ACC112 (cell line): ENCODE data around the gene GFPT2.

Experiments used
- H2AFZ ChIP-seq: fragments of 200-600 bp; sonication (generic); one replicate; pipeline ENCODE4 v1.6.0; 2017; ENCODE audit warnings: antibody characterized with exemption, low read length; ENCODE audit not compliant: unreplicated experiment
- H3K27ac ChIP-seq: fragments of 200-600 bp; sonication (generic); 2 replicates; pipeline ENCODE4 v1.5.1; 2014; ENCODE audit warnings: low read depth, mild to moderate bottlenecking, antibody characterized with exemption, low read length, moderate library complexity
- H3K27me3 ChIP-seq: fragments of 200-600 bp; sonication (generic); 2 replicates; pipeline ENCODE4 v1.6.1; 2014; ENCODE audit warnings: mild to moderate bottlenecking, antibody characterized with exemption, low read length, moderate library complexity, mixed read lengths; ENCODE audit not compliant: insufficient read depth
- H3K36me3 ChIP-seq: fragments of 200-600 bp; sonication (generic); 2 replicates; pipeline ENCODE4 v1.6.1; 2016; ENCODE audit warnings: mild to moderate bottlenecking, antibody characterized with exemption, low read length, moderate library complexity, mixed read lengths; ENCODE audit not compliant: insufficient read depth
- H3K4me1 ChIP-seq: fragments of 200-600 bp; sonication (generic); one replicate; pipeline ENCODE4 v1.6.1; 2016; ENCODE audit warnings: low read length, mixed read lengths; ENCODE audit not compliant: insufficient read depth, unreplicated experiment, control insufficient read depth
- H3K4me3 ChIP-seq: fragments of 200-600 bp; sonication (generic); 2 replicates; pipeline ENCODE4 v1.5.1; 2014; ENCODE audit warnings: mild to moderate bottlenecking, low read depth, low read length
- H3K79me2 ChIP-seq: fragments of 200-600 bp; sonication (generic); one replicate; pipeline ENCODE4 v1.6.0; 2016; ENCODE audit warnings: low read length; ENCODE audit not compliant: control insufficient read depth, unreplicated experiment, insufficient read depth

The GFPT2 gene

GRCh38 chr5:180390441-180391190 is 37.5 kb upstream of the GFPT2 start:
- H3K27ac ChIP-seq = no peak overlapping the region
- H3K27me3 ChIP-seq = no peaks in the 10 kb centered on the region

DNA sequence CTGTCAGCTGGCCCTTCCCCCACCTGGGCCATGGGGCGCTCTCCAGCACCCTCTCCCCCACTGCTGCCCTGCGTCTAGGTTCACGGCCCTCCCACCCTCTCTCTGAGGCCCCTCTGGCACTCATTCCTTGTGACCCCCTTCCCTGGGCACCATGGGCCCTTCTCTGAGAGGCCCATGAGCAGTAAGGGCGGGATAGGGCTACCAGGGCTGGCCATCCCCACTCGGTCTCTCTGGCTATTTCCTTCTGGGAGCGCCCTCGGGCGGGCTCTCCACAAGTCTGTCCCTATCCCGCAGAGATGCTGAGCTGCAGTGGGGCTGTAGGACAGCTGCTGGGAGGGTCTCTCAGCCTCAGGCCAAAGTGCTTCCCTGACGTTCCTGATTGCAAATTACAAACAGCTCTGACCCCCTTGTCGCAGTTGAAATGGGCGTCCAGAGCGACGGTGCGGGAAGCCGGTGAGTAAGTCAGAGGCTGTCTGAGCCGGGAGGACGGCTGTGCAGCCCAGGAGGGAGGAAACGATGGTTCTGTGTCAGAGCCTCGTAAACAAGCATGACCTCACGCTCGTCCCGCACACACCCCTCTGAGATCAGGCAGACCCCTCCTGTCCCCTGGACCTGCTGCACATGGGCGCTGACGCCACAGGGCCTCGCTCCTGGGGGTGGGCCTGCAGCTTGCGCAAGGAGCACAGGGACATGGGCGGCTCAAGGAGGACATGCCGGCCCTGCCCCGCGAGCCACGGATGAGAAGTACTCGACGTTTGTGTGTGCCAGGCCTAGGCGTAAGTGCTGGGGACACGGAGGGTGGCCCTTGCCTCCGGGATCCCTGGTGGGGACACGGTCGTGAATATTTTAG is 36.3 kb upstream of the GFPT2 start:
- H2AFZ ChIP-seq = no peak overlapping the region

More at GRCh38 chr5:180390441-180391190, 37.5 kb upstream of the GFPT2 start:
- Histone ChIP-seq H2AFZ (no peak overlapping the region), H3K79me2 (no peaks in the 10 kb centered on the region), H3K36me3 (no peaks in the 10 kb centered on the region), H3K4me1 (peaks cover 5% of the 10 kb centered on the region), H3K4me3 (no peak overlapping the region)

DNA sequence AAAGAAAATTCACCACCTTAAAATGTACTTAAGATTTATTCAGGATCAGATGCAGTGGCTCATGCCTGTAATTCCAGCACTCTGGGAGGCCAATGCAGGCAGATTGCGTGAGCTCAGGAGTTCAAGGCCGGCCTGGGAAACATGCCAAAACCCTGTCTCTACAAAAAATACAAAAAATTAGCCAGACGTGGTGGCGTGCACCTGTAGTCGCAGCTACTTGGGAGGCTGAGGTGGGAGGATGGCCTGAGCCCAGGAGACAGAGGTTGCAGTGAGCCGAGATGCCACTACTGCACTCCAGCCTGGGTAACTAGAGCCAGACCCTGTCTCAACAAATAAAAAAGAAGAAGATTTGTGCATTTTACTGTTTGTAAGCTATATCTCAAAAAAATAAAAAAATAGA is 34.7 kb upstream of the GFPT2 start:
- Histone ChIP-seq H3K4me3 (no peak overlapping the region), H3K36me3 (no peaks in the 10 kb centered on the region), H3K4me1 (no peaks in the 10 kb centered on the region), H2AFZ (no peak overlapping the region), H3K27ac (no peak overlapping the region), H3K27me3 (no peaks in the 10 kb centered on the region), H3K79me2 (no peaks in the 10 kb centered on the region)

More for the DNA sequence above, 36.3 kb upstream of the GFPT2 start:
- no peak overlapping the region for H3K4me3 ChIP-seq
- H3K36me3 ChIP-seq = no peaks in the 10 kb centered on the region
- H3K4me1 ChIP-seq = no peaks in the 10 kb centered on the region
- H3K79me2 ChIP-seq = no peaks in the 10 kb centered on the region
- H3K27ac ChIP-seq = no peak overlapping the region
- no peaks in the 10 kb centered on the region for H3K27me3 ChIP-seq

DNA sequence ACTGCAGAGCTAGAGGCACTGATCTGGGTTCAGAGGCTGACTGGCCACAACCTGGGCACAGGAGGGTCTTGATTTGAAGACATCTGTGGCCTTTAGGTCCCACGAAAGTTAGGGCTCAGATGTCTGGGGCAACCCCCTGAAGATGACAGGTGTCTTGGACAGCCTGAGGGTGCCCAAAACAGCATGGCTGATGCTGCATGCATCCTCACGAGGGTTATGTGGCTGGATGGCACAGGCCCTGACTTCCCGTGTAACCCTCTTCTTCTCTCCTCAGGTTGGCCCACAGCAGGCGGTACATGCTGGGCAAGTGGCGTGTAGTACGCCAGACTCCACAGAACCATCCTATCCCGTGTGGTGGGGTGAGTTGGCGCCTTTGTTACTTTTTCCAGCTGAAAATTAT is 29.8 kb upstream of the GFPT2 start:
- H3K4me1 ChIP-seq = no peaks in the 10 kb centered on the region
- no peaks in the 10 kb centered on the region for H3K27me3 ChIP-seq
- H2AFZ ChIP-seq = no peak overlapping the region
- H3K27ac ChIP-seq = no peak overlapping the region
- no peak overlapping the region for H3K4me3 ChIP-seq
- H3K79me2 ChIP-seq = no peaks in the 10 kb centered on the region
- H3K36me3 ChIP-seq = no peaks in the 10 kb centered on the region

DNA sequence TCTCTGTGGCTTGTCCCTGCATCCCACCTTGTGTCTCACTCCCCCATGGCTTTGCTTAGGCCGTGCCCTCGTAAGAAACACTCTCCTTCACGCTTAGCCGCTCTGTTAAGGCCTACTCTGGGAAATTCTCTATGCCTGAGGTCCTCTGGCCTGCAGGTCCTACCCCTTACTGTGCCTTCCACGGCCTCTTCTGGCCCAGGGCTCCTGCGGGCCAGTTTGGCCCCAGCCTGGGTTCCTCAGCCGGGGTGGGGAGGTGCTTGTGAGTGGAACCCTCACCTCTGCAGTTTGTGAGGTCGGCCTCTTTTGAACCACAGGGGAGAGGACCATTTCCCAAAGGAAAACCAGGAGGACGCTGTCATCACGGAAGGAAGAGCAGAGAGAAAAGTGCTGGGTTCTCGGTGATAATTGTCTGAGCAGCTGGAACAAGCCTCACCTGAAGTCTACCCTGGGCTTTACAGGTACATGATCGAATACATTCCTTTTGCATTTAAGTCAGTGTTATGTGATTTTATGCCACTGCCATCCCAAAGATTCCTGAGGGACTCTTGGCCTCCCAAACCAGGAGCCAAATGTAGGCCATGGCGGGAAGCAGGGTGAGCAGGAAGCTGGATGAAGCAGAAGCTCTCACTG is 28.8 kb upstream of the GFPT2 start:
- H2AFZ ChIP-seq = no peak overlapping the region
- H3K4me1 ChIP-seq = no peaks in the 10 kb centered on the region
- H3K36me3 ChIP-seq = no peaks in the 10 kb centered on the region
- H3K27me3 ChIP-seq = no peaks in the 10 kb centered on the region
- H3K79me2 ChIP-seq = no peaks in the 10 kb centered on the region
- no peak overlapping the region for H3K4me3 ChIP-seq
- H3K27ac ChIP-seq = no peak overlapping the region

- Histone ChIP-seq H3K27me3 (no peaks in the 10 kb centered on the region), H3K27ac (no peak overlapping the region), H3K79me2 (no peaks in the 10 kb centered on the region), H3K36me3 (no peaks in the 10 kb centered on the region), H3K4me1 (no peaks in the 10 kb centered on the region), H2AFZ (no peak overlapping the region), H3K4me3 (no peak overlapping the region)
Measured at GRCh38 chr5:180381428-180381827, 28.3 kb upstream of the GFPT2 start.

DNA sequence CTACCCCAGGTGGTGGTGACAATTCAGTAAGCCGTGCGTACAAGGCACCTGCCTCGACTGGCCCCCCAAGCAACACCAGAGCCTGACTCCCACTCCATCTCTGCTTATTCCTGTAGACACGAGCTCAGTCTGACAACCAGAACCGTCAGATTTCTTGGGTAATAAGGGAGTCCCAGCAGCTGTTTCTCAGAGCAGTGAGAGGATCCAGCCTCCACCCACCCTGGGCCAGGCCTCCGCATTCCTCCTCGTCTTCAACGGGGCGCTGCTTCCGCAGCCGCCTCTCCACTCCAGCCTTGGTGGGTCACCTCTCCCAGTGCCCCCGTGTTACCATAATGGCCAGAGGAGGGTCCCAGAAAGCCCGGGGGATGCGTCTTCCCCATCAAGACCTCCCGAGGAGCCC is 27.7 kb upstream of the GFPT2 start:
- Histone ChIP-seq H3K4me3 (no peak overlapping the region), H2AFZ (no peak overlapping the region), H3K36me3 (no peaks in the 10 kb centered on the region), H3K27me3 (no peaks in the 10 kb centered on the region), H3K79me2 (no peaks in the 10 kb centered on the region), H3K27ac (no peak overlapping the region), H3K4me1 (no peaks in the 10 kb centered on the region)

- H3K27ac ChIP-seq = no peak overlapping the region
- H3K36me3 ChIP-seq = no peaks in the 10 kb centered on the region
- H2AFZ ChIP-seq = no peak overlapping the region
- H3K79me2 ChIP-seq = no peaks in the 10 kb centered on the region
- H3K4me3 ChIP-seq = no peak overlapping the region
- no peaks in the 10 kb centered on the region for H3K27me3 ChIP-seq
- no peaks in the 10 kb centered on the region for H3K4me1 ChIP-seq
Measured at GRCh38 chr5:180380441-180380840, 27.3 kb upstream of the GFPT2 start.

GRCh38 chr5:180379355-180380070 is 26.4 kb upstream of the GFPT2 start:
- Histone ChIP-seq H3K79me2 (no peaks in the 10 kb centered on the region), H3K4me1 (no peaks in the 10 kb centered on the region), H3K4me3 (no peak overlapping the region), H3K27me3 (no peaks in the 10 kb centered on the region), H3K36me3 (no peaks in the 10 kb centered on the region), H2AFZ (no peak overlapping the region), H3K27ac (no peak overlapping the region)
